Keratinocyte (primary cell): ENCODE measurements around the gene ANKS1B. TPM values are rescaled to one million over a fixed set of nuclear protein-coding genes. Genes with fewer than 3 reads are reported as not detected.

ENCODE experiments used
- DNase-seq: peaks from one replicate; pipeline ENCODE4 v3.0.0-alpha.2; 2011; ENCODE audit warnings: low read depth, missing footprints, low spot score
- FAIRE-seq: peaks from 2 replicates; lab custom pipeline; 2011; peaks lifted over from hg19 to GRCh38; lab: Jason Lieb, UNC
- H2AFZ ChIP-seq: 2 replicates; pipeline ENCODE4 v1.6.0; 2012; ENCODE audit warnings: low read length, control low read depth, inconsistent platforms; ENCODE audit not compliant: control insufficient read depth
- H3K27ac ChIP-seq: 2 replicates; pipeline ENCODE4 v1.5.1; 2011; ENCODE audit warnings: low read length; ENCODE audit not compliant: control insufficient read depth, insufficient read depth
- H3K27me3 ChIP-seq: 3 replicates; pipeline ENCODE4 v1.6.0; 2011; ENCODE audit warnings: low read length; ENCODE audit not compliant: control insufficient read depth, insufficient read depth; ENCODE audit errors: extremely low read depth
- H3K36me3 ChIP-seq, 2 experiments: 2 replicates in 1 of 2; 3 replicates in 1 of 2; pipeline ENCODE4 v1.5.1; 2011; ENCODE audit warnings: low read length in 2 of 2, mild to moderate bottlenecking in 1 of 2; ENCODE audit not compliant: control insufficient read depth in 2 of 2, insufficient read depth in 2 of 2; ENCODE audit errors: extremely low read depth in 1 of 2
- H3K4me1 ChIP-seq: 3 replicates; pipeline ENCODE4 v1.5.1; 2011; ENCODE audit warnings: low read length; ENCODE audit not compliant: control insufficient read depth, insufficient read depth; ENCODE audit errors: extremely low read depth
- H3K4me2 ChIP-seq: 3 replicates; pipeline ENCODE4 v1.6.0; 2011; ENCODE audit warnings: low read depth, low read length; ENCODE audit not compliant: control insufficient read depth, insufficient read depth; ENCODE audit errors: extremely low read depth
- H3K4me3 ChIP-seq, 3 experiments: fragments of 200-600 bp in 1 of 3; sonication (generic) in 1 of 3; 2 replicates in 2 of 3; 3 replicates in 1 of 3; pipeline ENCODE4 v1.5.1; 2011 to 2016; ENCODE audit warnings: low read length in 3 of 3, mild to moderate bottlenecking in 3 of 3, control low read depth in 2 of 3, inconsistent platforms in 1 of 3, low read depth in 1 of 3, mixed read lengths in 1 of 3, mixed run types in 1 of 3, moderate library complexity in 1 of 3; ENCODE audit not compliant: control insufficient read depth in 2 of 3, insufficient read depth in 2 of 3; ENCODE audit errors: extremely low read depth in 1 of 3
- H3K79me2 ChIP-seq: 2 replicates; pipeline ENCODE4 v1.6.0; 2012; ENCODE audit warnings: low read length; ENCODE audit not compliant: control insufficient read depth, insufficient read depth
- H3K9ac ChIP-seq: 3 replicates; pipeline ENCODE4 v1.6.0; 2011; ENCODE audit warnings: low read length; ENCODE audit not compliant: control insufficient read depth, insufficient read depth; ENCODE audit errors: extremely low read depth
- H3K9me1 ChIP-seq: 3 replicates; pipeline ENCODE4 v1.6.0; 2011; ENCODE audit warnings: low read length; ENCODE audit not compliant: control insufficient read depth, insufficient read depth; ENCODE audit errors: extremely low read depth
- H3K9me3 ChIP-seq: 2 replicates; pipeline ENCODE4 v1.5.1; 2012; ENCODE audit warnings: low read depth, low read length; ENCODE audit not compliant: control insufficient read depth
- H4K20me1 ChIP-seq: 3 replicates; pipeline ENCODE4 v1.6.0; 2011; ENCODE audit warnings: low read length; ENCODE audit not compliant: control insufficient read depth, insufficient read depth; ENCODE audit errors: extremely low read depth
- CTCF ChIP-seq, 3 experiments: IDR thresholded peaks in 1 of 3; conservative IDR thresholded peaks in 1 of 3; optimal IDR thresholded peaks in 1 of 3; 2 replicates in 2 of 3; 3 replicates in 1 of 3; pipeline versions ENCODE3 to v1.5.1; 2011; ENCODE audit warnings: low read length in 3 of 3, mild to moderate bottlenecking in 3 of 3, moderate library complexity in 2 of 3, control low read depth in 1 of 3, inconsistent platforms in 1 of 3; ENCODE audit not compliant: insufficient read depth in 2 of 3; ENCODE audit errors: extremely low read depth in 1 of 3
- EZH2 ChIP-seq: IDR thresholded peaks from one replicate; pipeline ENCODE4 v1.6.1; 2012; ENCODE audit warnings: inconsistent platforms, mild to moderate bottlenecking, low read length, moderate library complexity
- dilution Hi-C: fragments of 300-500 bp; cut with MboI; formaldehyde crosslinking; loops from one replicate; pipeline ENCODE4 v1.7.0; 2020; ENCODE audit warnings: low sequenced_read_pairs; ENCODE audit not compliant: extremely low pct_ligation_motif_present
- polyA plus RNA-seq, 5 experiments: library from polyadenylated mRNA; depleted of rRNA in 3 of 5; stranded (reverse) in 3 of 5; stranded (forward) in 1 of 5; unstranded in 1 of 5; fragments of >200 nt; gene quantifications; 1 replicate in 1 of 5; 2 replicates in 3 of 5; 3 replicates in 1 of 5; pipeline versions ENCODE4 v1.2.1 to v1.2.3, GENCODE V29; 2011 to 2012; ENCODE audit warnings: missing spikeins in 2 of 5, low read depth in 1 of 5, low replicate concordance in 1 of 5

Gene ANKS1B
- polyA plus RNA-seq, 1 donor (not counting 4 experiments of a cell fraction or from before 2014, with no cell fraction given): not detected

- no peaks in the 10 kb centered on the region for H3K9me3 ChIP-seq
Measured at GRCh38 chr12:99680276-99680675, 304.5 kb downstream of the ANKS1B start.

GRCh38 chr12:99670635-99671034 lies 314.1 kb downstream of the ANKS1B start:
- no peaks in the 10 kb centered on the region for H3K27me3 ChIP-seq
- H3K9me3 ChIP-seq: no peaks in the 10 kb centered on the region
- DNase-seq (no peak), FAIRE-seq (no peak)
- no peaks in the 10 kb centered on the region for H3K36me3 ChIP-seq
- H3K9me1 ChIP-seq: no peaks in the 10 kb centered on the region
- H4K20me1 ChIP-seq: no peaks in the 10 kb centered on the region
- H3K4me3 ChIP-seq: no peak overlapping the region
- no peak overlapping the region for H2AFZ ChIP-seq
- H3K4me1 ChIP-seq: no peaks in the 10 kb centered on the region
- H3K4me2 ChIP-seq: no peak overlapping the region
- TF ChIP-seq CTCF (optimal IDR thresholded peaks at IDR 0.05 in 1 of 3, IDR thresholded peaks at IDR 0.05 in 1 of 3, conservative IDR thresholded peaks at IDR 0.05 in 1 of 3; ENCODE audit: extremely low read depth in 1 of 3, insufficient read depth in 2 of 3, low read length in 3 of 3) (no peak), EZH2 (no peak)
- no peak overlapping the region for H3K9ac ChIP-seq
- dilution Hi-C loops: no loop called here
- no peak overlapping the region for H3K27ac ChIP-seq
- H3K79me2 ChIP-seq: no peaks in the 10 kb centered on the region

More at GRCh38 chr12:99680276-99680675, 304.5 kb downstream of the ANKS1B start:
- Histone ChIP-seq H3K36me3 (no peaks in the 10 kb centered on the region), H3K4me2 (no peak overlapping the region), H3K9ac (no peak overlapping the region), H3K9me1 (no peaks in the 10 kb centered on the region), H3K27ac (no peak overlapping the region), H3K4me1 (no peaks in the 10 kb centered on the region), H2AFZ (no peak overlapping the region), H3K27me3 (no peaks in the 10 kb centered on the region), H4K20me1 (no peaks in the 10 kb centered on the region), H3K79me2 (no peaks in the 10 kb centered on the region), H3K4me3 (no peak overlapping the region)
- FAIRE-seq: no peak
- no peak for DNase-seq
- TF ChIP-seq CTCF (optimal IDR thresholded peaks at IDR 0.05 in 1 of 3, IDR thresholded peaks at IDR 0.05 in 1 of 3, conservative IDR thresholded peaks at IDR 0.05 in 1 of 3; ENCODE audit: extremely low read depth in 1 of 3, insufficient read depth in 2 of 3, low read length in 3 of 3): no peak
- TF ChIP-seq EZH2: no peak
- dilution Hi-C loops: no loop called here
